ENCODE data around the gene MEF2A.
"Not testable (repeated sequence)": the region's sequence is repeated elsewhere in the genome, so short reads cannot be mapped to it uniquely, and the experiment has no call there.

Gene MEF2A

DNA sequence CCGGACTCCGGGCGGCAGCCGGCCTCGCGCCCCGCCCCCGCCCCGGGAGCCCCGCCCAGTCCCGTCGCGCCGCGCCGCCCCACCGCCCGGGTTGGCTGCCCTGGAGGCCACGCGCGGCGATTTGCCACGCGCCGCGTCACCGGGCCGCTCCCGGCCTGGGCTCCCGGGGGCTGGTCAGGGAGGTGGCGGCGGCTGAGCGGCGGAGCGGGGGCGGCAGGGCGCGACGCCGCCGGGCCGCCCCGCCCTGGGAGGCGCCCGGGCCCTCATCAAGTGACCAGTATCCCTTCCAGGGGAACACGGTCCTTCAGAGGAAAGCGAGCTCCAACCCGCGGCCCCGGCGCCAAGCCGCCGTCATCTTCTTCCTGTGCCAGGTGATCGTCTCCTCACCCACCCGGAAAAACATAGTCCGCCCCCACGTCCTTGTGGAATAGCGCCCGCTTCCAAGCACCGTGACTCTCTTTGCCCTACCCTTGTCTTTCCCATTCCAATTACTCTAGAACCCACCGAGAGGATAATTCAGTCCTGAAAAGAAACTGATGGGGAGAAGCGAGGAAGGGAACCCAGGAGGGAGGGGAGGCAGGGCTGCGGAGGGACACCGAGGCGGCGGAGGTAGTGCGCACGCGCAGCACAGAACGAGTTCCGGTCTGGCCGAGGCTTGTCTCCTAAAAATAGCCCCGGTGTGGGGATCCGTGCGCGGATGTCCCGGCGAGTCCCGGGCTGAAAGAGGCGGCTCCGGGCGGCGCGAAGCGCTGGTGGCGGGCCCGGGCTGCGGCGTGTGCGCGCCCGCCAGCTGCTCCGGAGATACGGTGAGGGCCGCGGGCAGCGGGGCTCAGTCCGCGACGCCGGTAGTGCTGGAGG lies at the start of gene MEF2A:
MEF2A (plus strand) TSS at position 686 of the 858 bp plus-strand sequence. CDS start 67,136 bp downstream, outside the sequence.
- peak; percentile 93 for DNase-seq (ENCODE audit: low spot score)

GRCh38 chr15:99518191-99518590 lies 47.6 kb upstream of the MEF2A start:
- no peak for DNase-seq (ENCODE audit: low spot score)

DNA sequence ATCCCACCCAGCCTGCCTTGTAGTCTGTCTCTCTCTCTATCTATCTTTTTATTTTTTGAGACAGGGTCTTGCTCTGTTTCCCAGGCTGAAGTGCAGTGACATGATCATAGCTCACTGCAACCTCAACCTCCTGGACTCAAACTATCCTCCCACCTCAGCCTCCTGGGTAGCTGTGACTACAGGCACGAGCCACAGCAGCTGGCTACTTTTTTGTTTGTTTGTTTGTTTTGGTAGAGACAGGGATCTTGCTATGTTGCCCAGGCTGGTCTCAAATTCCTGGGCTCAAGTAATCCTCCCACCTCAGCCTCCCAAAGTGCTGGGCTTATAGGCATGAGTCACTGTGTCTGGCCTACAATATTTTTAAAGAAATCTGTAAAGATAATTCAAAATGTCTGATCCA lies 46.4 kb upstream of the MEF2A start:
- not testable (repeated sequence) for DNase-seq (ENCODE audit: low spot score)

DNA sequence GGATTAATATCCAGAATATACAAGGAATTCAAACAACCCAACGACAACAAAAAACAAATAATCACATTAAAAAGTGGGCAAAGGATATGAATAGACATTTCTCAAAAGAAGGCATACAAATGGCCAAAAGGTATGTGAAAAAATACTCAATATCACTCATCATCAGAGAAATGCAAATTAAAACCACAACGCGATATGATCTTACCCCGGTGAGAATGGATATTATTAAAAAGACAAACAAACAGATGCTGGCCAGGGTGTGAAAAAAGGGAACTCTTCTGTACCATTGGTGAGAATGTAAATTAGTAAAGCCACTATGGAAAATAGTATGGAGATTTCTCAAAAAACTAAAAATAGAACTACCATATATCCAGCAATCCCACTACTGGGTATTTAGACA lies 43.5 kb upstream of the MEF2A start:
- no peak for DNase-seq (ENCODE audit: low spot score)

DNA sequence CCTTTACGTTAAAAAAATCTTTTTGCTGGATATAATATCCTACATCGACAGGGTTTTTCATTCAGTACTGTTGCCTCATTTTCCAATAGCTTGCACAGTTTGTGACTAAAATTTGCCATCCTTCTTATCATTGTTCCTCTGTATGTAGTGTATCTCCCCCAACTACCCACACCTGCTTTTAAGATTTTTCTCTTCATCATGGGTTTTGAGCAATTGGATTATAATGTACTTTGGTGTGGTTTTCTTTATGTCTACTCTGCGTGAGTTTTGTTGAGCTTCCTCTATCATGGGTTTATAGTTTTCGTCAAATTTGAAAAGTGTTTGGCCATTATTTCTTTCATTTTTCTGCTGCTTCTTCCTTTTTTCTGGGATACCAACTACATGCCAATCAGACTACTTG lies 39.6 kb upstream of the MEF2A start:
- no peak for DNase-seq (ENCODE audit: low spot score)

DNA sequence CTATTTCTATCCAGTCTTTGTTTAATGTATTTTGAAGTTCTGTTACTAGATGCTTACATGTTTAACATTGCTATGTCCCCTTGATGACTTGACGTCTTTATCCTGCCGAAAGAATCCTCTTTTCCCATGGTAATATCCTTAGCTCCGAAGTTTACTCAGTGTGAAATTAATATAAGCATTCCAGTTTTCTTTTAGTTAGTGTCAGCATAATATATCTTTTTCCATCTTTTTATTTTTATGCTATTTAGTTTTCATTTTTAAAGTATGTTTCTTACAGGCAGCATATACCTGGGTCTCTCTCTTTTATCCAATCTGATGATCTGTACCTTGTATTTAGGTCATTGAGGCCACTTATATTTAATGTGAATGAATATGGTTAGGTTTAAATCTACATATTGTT lies 39.1 kb upstream of the MEF2A start:
- no peak for DNase-seq (ENCODE audit: low spot score)

GRCh38 chr15:99536422-99537040 lies 29.3 kb upstream of the MEF2A start:
- no peak for DNase-seq (ENCODE audit: low spot score)

- no peak for DNase-seq (ENCODE audit: low spot score)
Measured at GRCh38 chr15:99537344-99537743, 28.4 kb upstream of the MEF2A start.

DNA sequence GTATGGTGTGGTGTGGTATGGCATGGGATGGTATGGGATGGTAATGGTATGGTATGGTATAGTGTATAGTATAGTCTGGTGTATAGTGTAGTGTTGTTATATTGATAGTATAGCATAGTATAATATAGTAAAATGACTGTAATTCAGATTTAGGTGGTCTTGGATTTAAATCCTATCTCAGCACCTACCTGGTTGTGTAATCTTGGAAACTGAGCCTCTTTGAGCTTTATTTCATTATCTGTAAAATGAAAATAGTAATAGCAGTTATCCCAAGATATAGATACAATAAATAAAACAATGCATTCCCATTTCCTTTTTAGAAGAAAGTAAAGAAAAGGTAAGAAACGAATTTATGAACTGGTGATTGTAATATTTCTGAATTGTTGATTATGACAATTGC lies 27.5 kb upstream of the MEF2A start:
- no peak for DNase-seq (ENCODE audit: low spot score)

GRCh38 chr15:99542828-99543227 lies 23.0 kb upstream of the MEF2A start:
- DNase-seq (ENCODE audit: low spot score): no peak

GRCh38 chr15:99545605-99546004 lies 20.2 kb upstream of the MEF2A start:
- DNase-seq (ENCODE audit: low spot score): no peak

DNA sequence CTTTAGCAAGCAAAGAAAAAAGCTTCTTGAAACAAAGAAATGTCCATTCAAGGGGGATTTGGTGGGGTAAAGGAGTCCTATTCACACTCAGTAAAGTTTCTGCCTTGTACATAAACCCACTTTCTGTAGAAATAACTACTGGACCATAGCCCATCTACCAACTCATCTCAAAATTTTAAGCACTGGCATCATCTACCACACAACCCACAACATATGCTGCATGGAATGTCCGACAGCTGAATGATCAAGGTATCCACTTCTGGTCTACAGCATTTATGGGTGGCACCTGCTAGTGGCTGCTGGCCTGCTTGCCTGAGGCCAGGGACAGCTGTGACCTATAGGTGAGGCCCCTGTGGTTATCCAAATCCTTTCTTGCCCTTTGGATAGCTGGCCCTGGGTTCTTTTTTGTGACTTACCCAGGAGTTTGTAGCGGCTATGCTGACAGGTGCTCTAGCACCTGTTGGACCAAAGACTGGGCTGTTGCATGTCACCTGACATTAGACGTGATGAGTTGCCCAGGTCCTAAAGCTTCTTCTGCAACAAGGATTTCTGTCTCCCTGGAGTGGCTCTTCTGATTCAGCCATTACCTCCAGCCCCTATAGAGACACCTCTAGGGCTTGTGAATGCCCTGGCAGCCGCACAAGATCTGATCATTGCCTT lies 19.2 kb upstream of the MEF2A start:
- DNase-seq (ENCODE audit: low spot score): no peak

GRCh38 chr15:99547517-99547916 lies 18.3 kb upstream of the MEF2A start:
- DNase-seq (ENCODE audit: low spot score): no peak

DNA sequence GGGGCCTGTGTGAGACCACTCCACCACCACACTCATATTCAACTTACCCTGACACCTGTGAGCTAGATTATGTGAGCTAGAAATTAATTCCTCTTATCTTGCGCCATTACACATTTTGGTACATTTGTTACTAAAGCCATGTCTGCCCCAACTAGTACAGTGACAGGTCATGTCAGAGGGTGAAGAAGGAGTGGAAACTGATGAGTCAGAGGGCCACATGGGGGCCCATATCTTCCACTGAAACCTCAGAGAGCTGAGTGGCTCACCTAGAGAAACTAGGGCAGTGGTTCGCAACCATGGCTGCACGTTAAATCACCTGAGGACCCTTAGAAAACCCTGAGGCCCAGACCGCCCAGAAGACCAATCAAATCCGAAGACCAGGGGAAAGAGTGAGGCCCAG lies 15.7 kb upstream of the MEF2A start:
- no peak for DNase-seq (ENCODE audit: low spot score)

DNA sequence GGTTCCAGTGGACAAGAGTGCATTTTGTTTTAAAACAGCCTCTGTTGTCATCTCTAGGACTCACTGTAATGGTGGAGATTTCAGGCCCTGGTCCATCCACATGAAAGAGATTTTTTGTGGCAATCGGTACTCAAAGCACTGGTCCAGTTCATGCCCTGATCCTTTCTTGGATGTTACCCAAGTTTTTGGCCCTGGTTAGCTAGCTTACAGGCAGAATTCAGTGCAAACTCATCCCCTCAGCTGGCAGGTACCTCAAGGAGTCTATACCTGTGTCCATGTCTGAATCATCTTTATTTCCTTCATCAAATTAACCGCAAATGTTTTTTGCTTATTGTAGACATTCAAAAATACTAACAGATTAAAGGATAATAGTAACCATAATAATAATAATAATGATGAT lies 13.7 kb upstream of the MEF2A start:
- no peak for DNase-seq (ENCODE audit: low spot score)

DNA sequence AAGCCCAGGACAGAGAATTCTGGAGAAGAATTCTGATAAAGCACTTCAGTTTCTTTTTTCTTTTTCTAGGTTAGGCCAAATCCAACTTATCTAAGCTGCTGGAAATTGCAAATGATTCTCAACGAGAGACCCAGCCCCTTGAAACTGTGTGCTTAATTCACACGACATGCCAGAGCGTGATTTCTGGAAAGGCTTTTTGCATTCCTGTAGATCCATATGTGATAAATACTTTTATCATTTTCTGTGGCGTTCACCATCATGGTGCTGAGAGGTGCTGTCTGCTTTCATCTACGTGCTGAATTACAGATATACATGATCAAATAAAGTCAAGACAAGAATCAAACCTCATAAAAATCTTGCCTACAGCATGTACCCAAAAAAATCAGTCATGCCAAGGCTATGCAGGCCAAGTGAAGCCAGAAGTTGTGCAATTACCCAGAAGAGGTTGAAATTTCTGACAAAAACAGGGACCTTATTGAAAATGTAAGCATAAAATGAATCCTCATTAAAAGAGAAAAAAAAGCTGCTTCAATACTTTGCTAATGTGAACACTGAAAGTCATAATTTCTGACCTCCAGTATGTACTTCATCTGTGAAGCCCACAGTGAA lies 10.8 kb upstream of the MEF2A start:
- DNase-seq (ENCODE audit: low spot score): no peak

- DNase-seq (ENCODE audit: low spot score): no peak
Measured at GRCh38 chr15:99556011-99556410, 9.8 kb upstream of the MEF2A start.

DNA sequence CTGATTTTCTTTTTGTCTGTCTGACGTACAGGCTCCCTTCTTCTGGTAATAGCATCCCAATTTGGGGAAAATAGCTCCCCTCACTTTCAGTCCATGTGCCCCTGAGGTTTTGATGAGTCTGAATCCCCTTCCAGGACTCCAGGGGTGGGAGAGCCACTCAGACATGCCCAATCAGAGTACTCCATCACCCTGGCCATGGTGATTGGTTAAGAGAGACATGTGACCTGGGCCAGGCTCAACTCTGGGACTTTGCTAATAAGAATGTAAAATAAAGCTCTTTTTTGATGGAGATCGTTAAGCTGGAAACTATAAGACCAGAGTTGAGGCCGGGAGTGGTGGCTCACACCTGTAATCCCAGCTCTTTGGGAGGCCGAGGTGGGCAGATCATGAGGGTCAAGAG lies 9.2 kb upstream of the MEF2A start:
- no peak for DNase-seq (ENCODE audit: low spot score)

DNA sequence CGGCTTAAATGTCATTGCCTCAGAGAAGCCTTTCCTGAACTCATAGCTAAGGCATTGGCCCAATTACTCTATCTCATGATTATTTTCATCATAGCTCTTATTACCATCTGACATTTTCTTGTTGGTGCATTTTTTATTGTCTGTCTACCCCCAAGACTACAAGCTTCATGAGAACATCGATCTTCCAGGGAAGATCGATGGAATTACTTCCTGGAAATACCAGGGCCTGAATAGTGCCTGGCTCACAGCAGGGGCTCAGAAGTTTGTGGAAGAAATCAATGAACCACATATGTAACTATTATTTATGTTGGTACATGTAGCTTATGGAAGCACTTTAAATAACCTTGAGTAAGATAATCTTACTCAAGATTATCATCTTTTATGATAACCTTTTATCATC lies 7.7 kb upstream of the MEF2A start:
- DNase-seq (ENCODE audit: low spot score): no peak

- no peak for DNase-seq (ENCODE audit: low spot score)
Measured at GRCh38 chr15:99558571-99558970, 7.2 kb upstream of the MEF2A start.

- DNase-seq (ENCODE audit: low spot score): no peak
Measured at GRCh38 chr15:99561476-99562230, 4.1 kb upstream of the MEF2A start.

DNA sequence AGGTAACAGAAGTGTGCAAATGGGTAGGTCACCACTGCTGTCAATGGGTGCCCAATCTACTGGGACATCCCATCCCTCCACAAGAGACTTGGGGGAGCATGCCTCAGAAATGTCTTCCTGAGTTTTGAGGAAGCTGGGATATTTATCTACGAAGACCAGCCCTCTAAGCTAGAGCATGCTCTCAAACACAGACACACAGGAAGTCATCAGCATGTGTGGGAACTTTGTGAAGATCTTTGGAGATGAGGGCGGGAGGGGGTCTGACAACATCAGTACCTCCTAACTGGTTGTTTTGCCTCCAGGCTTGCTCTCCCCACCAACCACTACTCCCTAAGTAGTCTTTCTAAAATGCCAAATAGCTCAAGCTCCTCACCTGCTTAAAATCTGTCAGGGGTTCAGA lies 3.5 kb upstream of the MEF2A start:
- DNase-seq (ENCODE audit: low spot score): no peak

All from CD4-positive, alpha-beta T cell treated with Interleukin-2 at 100 ng/mL for 4 hours (primary cell).